CD4-positive, alpha-beta T cell treated with Interleukin-2 at 100 ng/mL for 4 hours (primary cell): ENCODE data around the gene DMBX1.

Experiments used
- DNase-seq: peaks from one replicate; pipeline ENCODE4 v3.0.0-alpha.2; 2020; ENCODE audit warnings: low spot score

Gene DMBX1

DNA sequence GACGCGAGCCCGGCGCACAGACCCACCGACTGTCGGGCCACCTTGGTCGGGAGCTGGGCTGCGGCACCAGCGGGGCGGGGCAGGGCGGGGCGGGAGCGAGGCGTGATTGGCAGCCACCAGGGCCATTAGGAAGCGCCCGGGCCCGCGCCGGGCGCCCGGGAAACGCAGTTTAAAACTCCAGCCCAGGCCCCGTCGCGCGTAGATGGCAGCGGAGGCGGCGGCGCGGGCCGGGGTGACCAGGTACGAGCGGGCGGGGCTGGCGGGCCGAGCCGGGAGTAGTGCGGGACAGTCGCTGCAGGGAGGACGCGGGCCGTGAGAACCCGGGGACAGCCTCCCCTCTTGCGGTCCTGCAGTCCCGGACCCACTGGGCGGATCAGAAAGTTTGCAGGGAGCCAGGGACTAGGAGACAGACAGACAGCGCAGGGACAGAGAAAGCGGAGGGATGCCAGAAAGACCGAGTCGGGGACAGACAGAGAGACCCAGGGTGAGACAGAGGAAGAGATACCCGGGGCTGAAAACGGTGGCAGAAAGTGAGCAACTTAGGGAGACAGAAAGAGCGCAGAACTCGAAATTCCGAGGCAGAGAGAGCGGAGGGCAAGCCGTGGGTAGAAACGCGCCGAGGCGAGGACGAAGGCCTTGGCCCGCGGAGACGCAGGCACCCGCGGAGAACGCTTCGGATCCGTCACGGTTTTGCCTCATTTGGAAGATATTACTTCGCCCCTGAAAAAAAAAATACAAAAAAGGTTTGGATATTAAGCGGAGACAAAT lies at the start of gene DMBX1:
Gene DMBX1, plus strand, starts transcription at position 199 of the 768 bp plus-strand sequence. CDS start 17,175 bp downstream, outside the sequence.
- DNase-seq: peak; percentile 7

DNA sequence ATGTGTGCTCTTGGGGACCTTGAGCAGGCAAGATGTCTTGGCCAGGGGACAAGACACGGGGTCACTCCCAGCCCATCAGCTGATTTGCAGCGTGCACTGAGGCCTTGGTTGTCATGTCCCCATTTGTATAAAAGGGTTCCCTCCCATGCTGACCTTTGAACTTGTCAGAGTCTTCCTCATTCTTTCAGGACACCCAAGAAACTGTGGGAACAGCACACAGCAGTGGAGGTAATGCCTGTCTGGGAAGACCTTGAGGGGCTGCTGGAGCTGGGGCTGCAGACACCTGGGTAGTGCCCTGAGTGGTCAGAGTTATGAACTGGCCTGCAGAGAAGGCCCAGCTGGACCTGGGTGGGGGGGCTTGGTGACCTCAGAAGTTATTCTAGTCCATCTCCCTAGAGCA lies 49.2 kb upstream of the DMBX1 start:
- no peak for DNase-seq

DNA sequence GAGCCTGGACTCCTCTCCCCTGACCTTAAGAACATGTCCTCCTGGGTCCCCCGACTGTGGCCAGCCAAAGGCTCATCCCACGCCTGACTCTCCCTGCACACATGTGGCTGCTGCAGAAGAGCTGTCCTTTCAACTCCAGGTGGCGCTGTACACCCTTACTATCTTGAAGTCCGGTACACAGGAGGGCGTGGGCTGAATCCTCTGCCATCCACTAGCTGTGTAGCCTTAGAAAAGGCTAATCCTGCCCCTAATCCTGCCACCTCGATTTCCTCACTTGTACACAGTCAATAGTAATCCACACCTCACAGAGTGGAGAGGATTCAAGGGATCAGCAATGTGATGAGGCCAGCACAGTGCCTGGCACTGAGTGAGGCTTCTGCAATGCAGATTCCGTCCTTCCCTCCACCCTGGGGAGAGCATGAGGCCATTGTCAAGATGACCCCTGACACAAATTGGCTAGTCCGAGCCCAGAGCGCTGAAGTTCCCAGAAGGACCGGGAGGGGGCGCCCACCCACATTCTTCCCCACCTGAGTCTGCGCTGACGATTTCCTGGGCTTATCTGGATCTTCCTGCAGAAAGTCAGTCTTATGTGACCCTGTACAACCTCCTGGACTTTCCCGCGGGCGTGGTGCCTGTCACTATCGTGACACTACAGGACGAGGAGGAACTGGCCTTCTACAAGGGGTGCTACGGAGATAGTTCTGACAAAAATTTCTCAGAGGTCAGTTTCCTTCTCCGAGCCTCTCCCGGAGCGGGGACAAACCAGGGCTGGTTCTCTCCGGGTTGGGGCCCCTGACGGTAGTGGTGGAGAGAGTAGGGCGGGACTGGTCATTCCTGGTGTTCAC lies 47.1 kb upstream of the DMBX1 start:
- DNase-seq: peak; percentile 70

DNA sequence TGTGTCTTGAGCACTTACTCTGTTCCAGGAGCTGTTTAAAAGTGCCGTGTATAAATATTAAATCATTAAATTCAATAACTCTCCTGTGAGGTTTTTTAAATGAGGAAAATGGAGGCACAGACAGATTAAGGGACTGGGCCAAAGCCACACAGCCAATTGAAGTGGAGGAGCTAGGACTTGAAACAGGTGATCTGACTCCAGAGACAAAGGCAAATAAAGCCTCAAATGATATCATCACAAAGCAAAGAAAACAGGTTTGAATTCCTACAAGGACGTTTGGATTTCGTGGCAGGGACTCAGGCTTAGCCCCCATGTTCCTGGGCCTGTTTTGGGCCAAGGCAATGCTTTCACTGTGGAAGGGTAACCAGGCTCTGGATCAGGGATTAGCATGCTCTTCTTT lies 45.2 kb upstream of the DMBX1 start:
- DNase-seq: no peak

DNA sequence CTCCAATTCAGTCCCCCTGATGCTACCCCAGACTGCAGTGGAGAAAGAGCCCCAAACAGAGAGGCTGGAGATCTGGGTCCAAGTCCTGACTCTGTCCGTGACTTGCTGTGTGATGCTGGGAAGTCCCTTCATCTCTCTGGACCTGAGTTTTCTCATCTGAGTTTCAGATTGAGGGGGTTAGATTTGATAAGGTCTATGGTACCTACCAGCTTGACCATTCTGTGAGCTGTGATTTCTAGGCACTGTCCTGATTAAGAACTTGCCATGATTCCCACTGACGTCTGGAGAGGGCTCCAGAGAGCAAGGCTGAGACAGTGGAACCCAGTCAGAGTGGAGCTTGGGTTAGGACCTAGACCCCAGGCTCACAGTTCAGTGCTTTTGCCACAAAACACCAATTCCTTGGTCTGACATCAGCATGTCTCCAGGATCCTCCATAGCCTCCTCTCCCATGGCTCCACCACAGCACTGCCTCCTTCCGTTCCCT lies 43.8 kb upstream of the DMBX1 start:
- no peak for DNase-seq

DNA sequence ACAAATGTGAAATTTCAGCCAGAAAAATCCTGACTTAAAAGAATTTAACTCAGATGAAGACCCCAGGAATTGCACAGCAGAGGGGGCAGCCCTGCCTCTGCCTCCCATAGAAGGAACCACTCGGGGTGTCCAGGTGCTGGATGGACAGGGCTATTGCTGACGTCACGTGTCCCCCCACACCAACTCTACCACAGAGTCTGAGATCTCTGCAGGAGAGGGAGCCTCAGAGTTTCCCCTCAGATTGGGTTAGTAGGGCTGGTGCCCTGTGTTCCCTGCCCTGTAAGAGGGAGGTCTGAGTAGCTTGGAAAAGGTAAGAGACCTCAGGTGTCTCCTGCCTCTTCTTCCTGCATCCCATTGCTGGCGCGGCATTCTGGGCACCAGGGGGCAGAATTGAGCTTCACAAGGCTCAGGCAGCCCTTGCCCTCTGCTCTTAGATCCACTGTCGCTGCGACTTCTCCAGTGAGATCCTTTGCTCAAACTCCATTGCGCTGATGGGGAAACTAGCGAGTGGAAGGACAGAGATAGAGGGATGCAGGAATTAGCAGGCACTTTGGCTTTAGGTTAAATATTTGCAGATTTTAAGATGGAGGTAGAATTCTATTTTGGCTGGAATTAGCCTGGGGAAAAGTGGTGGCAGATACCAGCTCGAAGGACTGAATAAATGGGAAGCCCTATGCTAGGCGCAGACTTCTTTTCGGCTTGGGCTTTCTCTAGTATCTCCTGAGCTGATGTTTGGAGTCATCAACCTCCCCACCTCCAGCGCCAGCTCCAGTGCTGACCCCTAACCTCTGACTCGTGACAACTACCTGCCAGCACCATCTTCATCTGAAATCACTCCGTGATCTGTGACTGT lies 42.8 kb upstream of the DMBX1 start:
- peak; percentile 64 for DNase-seq

DNA sequence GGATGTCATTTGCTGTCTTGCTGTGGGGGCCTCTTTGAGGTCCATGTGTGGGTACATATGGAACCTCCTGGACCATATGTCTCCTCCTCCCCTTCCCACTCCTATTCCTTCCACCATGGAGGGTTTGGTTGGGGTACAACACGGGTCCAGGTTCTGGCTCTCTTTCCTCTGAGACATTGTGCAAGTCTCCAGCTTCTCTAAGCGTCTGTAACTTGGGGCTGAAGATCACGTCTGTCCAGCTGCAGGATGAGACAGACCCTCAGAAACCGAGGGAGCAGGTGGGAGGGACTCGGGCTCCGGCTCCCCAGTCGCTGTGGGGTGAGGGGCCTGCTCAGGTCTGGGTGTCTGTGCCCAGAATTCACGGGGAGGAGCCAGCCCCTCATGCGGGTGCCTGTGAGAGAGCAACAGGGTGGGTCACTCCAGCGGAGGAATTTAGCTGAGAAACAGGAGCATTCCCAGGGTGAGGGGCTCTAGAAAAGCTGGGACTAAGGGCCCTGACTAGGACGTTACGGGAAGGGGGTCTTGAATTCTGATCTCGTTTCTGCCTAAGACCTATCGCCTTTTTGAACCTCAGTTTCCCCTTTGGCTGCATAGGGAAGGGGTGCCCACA lies 42.0 kb upstream of the DMBX1 start:
- no peak for DNase-seq

DNA sequence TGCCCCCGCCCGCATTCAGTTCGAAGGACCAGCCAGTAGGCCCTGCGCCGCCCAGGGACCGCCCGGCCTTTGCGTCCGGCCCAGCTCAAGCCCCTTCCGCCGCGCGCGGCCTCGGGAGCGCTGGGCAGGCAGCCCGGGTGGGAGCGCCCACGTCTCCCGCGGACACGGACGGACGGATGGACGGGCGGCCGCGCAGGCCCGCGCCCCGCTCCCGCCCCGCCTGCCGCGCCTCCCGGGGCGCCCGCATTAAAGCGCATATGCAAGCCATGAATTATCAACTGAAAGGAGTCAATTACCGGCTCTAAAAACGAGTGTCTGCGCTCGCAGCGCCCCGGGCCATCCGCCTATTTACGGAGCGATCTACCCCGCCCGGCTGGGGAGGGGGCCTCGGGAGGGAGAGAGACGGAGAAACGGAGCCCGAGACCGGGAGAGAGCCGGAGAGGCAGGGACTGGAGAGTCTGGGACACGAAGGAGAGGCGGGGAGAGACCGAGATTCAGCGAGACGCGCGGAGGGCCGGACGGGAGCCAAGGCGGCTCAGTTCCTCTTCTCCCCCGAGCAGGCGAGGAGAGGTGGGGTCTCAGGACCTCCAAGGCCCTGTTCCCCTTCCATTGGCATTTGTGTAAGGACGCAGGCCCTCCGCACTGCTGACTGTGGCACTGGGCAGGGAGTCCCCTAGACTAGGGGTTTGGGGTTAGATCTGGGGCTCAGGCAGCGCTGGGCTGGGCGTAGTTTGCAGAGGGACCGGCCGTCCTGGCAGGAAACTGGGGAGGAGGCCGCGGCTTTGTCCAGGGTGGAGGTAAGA lies 41.3 kb upstream of the DMBX1 start:
- no peak for DNase-seq

DNA sequence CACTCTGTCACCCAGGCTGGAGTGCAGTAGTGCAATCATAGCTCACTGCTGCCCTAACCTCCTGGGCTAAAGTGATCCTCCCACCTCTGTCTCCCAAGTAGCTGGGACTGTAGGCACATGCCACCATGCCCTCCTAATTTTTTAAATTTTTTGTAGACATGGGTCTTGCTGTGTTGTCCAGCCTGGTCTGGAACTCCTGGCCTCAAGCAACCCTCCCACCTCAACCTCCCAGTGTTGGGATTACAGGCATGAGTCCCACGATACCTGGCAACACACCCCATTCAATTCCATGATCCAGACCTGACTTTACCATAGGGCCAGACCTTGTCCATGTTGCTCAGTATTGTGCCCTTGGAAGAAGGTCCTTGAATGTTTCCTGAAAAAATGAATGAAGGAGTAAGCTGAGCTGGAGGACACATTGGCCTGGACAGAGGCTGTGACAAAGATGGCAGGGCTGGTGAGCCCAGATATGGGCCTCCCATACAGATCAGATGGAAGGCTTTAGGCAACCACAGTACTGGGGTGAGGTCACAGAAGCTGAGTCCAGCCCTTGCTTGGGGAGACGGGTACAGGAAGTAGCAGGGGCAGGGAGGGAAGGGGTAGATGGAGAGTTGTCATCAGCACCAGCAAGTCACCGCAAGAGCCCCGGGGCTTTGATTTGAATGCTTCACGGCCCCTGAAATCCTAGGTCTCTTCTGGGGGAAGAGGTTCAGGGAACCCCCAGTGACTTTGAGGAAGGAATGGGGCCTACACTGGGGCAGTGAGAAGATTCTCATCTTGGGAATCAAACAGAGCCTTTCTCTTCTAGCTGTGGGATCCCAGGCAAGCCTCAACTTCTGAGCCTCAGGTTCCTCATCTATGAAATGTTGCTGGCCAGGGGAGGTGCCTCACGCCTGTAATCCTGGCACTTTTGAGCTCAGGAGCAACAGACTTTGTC lies 40.1 kb upstream of the DMBX1 start:
- DNase-seq: no peak

DNA sequence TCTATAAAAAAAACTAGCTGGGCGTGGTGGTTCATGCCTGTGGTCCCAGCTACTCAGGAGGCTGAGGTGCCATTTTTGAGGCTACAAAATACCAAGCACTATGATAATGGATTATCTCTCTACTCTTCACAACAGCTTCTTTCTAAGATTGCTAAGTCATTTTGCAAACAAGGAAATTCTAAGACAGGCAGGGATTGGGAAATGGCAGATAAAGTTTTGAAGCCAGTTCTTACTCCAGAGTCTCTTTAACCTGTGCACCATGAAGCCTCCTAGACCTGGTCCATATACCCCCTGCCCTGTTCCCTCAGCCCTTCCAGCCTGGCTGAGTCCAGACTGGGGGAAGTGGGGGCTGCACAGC lies 39.5 kb upstream of the DMBX1 start:
- DNase-seq: no peak

DNA sequence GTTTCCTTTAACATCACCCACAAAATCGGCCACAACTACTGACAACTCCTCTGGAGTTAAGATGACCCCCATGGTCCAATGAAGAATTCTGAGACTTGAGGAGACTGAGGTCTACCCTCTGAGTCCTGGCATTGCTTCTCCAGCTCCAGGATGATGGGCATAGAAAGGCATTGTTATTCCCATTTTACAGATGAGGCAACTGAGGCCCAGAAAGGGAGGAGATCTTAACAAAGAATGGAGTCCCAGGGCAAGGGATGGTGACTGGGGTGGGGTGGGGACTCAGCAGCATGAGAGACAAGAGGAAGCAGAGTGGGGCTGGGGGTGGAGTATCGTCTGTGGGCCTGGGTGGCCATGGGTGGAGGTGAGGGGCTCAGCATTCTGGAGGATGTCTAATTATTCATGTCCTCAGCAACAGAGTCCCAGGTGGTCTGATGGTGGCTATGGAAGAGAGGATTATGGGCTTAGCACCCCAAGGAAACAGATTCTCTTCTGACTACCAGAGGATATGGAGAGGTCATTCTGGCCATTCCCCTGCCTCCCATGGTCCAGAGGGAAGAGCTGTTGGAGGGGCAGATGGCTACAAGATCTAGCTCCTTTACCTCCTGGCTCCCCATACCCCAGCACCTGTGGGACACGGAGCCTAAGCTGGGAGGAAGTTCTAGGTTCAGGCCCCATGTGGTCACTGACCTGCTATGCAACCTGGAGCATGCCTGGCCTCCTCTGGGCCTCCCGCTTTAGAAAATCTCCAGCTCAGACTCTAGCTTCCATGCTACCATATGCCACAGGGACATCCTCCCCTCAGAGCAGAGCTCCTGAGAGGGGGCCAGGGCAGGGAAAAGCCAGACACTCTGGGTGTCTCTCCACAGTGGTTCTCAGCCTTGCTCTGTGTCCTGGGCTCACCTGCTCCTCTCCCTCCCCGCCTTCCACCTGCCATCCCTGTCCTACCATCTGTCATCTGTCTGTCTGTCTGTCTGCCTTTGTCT lies 37.4 kb upstream of the DMBX1 start:
- DNase-seq: no peak

DNA sequence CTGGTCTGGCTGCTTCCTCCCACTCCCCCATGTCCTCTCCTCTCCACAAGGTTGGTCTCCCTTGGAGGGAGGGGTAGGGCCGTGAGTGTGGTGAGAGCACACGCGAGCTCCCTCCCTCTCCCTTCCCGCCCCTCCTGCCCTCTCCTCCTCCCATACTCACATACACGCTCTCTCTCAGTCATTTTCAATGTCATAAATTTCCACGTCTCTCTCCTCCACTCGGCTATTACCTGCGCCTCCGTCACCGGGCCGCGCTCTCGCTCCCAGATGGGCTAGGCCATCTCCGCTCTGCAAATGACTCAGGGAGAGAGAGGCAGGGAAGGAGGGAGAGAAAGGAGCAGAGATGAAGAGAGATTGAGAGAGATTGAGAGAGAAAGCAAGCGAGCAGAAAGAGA lies 36.7 kb upstream of the DMBX1 start:
- no peak for DNase-seq

DNA sequence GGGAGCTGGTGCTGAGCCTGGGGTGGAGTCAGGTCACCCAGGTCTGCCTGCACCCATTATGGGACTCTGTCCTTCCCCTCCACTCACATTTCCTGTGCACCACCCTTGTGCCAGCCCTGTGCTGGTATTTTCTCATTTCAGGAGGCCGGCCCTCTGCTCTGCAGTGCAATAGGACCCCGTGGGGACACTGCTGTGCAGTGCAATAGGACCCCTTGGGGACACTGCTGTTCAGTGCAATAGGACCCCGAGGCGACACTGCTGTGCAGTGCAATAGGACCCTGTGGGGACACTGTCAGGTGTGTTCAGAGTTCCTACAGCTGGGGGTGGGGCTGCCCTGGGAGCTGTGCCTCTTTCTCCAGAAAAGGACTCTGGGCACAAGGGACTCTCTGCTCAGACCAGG lies 36.2 kb upstream of the DMBX1 start:
- DNase-seq: no peak

DNA sequence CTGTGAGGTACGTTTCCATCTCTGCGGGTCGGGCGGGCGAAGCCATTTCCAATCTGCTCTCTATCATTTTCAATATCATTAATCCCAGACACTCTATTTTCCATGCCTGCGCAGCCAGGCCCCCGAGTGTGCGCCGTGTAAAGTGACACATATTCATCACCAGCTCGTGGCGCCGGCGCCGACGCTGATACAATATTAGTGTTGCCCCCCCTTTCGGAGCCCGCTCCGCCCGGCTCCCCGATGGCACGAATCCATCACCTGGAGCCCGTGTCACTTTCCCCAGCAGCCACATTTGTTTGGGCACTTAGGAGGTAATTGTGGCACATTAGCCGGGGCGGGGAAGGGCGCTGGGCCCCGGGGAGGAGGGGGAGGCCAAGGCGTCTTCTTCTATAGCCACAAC lies 33.7 kb upstream of the DMBX1 start:
- no peak for DNase-seq

DNA sequence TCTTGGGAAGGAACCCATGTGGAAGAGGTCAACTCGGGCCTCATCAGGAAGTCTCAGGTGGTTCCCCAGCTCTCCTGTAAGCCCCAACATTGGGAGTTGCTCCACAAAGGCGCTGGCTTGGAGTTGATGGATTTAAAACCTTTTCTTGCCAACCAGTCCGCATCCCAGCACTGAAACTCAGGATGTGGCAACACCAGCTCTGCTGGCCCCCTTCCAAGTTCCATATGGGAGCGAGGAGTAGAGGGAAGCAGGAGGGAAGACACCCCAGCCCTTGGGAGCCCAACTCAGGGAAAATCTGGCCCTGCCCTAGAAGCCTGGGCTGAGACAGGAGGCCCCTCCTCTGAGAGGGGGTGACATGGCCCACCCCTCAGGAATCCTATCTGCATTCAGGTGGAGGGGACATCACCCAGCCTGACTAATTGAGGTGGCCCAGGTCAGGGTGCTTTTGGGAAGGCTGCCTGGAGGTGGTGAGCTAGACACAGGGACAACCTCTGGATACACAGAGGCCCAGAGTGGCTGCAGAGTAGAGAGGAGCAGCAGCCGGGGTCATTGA lies 33.1 kb upstream of the DMBX1 start:
- no peak for DNase-seq

DNA sequence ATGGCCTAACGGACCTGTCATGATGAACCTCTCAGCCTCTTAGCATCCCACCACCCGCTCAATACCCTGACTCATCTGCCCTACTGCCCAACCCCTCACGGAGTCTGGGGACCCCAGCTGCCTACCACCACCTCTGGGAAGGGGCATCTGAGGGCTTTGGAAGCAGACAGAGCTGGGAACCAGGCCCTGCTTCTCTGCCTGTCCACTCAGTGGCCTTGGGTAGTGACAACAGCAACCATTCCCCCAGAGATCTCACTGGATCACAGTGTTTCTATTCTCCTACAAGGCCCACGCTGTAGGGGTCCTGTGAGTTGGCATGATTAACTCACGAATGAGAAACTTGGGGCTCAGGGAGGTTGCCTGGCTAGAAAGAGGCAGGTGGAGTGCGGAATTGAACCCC lies 32.5 kb upstream of the DMBX1 start:
- DNase-seq: no peak

DNA sequence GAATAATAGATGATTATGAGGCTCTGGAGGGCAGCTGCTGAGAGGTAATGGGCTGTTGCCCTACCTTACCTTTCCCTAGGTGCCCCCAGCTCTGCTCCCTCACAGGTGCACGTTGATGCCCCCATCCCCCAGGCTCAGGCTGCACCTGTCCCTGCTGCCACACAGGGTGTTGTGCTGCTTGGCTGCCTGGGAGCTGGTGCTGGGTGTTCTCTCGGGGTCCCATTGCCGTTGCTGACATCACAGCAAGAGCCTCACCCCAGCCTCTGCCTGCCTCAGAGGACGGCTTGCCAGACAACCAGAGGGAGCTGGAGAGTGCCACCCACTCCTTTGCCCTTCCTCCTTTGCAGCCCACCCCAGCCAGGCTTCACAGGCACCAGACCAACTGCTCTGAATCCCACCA lies 31.4 kb upstream of the DMBX1 start:
- DNase-seq: no peak

DNA sequence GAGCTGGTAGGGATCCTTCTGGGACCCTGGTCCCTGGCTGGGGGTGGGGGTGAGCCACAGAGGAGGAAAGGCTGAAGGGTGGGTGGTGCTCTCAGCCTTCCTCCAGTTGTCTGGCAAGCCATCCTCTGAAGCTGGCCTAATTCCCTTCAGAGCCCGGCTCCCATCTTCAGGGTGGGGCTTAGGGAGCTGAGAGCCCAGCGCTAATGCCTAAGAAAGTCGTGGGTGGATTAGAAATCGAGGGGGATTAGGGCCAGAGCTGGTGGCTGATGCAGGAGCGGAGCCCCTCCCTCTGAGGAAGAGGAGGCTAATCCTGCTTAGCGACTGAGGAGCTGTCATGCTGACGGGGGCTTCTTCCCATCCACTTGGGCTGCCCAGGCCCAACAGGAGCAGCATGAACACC lies 30.8 kb upstream of the DMBX1 start:
- no peak for DNase-seq
